IPS-NIHi11 (cell line): ENCODE results near the gene EGFL7.
"Not testable (repeated sequence)": the region's sequence is repeated elsewhere in the genome, so short reads cannot be mapped to it uniquely, and the experiment has no call there.

Experiments used
- DNase-seq: peaks from one replicate; pipeline ENCODE4 v3.0.0; 2012; ENCODE audit warnings: mixed read lengths, low spot score

The EGFL7 gene

DNA sequence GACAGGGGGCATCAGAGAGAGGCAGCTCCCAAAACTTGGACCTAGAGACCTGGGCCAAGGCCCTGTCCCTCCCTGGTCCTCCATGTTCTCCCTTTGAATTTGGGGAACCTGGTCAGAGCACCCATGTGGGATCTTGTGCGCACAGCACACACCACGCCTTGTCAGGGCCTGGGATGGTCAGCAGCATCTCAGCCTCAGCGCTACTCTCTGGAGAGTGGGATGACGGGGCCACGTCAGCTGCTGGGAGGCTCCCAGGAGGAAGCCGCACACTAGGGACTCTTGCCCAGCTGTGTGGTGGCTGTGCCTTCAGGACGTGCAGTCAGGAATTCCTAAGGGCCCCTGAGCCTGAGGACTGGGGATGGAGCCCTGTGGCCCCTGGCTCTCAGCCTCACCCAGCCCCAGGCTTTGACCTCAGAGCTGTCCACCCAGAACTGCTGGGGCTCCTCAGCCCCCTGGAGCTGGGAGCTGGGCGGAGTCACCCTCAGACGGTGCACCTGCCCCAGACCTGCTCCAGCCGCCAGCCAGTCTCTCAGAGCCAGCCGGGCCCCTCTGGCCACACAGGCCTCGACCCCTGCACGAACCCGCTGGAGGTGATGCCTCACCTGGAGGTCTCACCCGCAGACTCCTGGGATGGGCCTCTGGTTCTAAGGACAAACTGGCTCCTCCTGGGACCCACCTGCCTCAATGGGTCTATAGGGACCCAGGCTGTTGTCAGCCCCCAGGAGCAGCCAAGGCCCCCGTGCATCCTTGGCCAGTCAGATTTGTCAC lies 38.3 kb upstream of the EGFL7 start:
- DNase-seq = no peak

DNA sequence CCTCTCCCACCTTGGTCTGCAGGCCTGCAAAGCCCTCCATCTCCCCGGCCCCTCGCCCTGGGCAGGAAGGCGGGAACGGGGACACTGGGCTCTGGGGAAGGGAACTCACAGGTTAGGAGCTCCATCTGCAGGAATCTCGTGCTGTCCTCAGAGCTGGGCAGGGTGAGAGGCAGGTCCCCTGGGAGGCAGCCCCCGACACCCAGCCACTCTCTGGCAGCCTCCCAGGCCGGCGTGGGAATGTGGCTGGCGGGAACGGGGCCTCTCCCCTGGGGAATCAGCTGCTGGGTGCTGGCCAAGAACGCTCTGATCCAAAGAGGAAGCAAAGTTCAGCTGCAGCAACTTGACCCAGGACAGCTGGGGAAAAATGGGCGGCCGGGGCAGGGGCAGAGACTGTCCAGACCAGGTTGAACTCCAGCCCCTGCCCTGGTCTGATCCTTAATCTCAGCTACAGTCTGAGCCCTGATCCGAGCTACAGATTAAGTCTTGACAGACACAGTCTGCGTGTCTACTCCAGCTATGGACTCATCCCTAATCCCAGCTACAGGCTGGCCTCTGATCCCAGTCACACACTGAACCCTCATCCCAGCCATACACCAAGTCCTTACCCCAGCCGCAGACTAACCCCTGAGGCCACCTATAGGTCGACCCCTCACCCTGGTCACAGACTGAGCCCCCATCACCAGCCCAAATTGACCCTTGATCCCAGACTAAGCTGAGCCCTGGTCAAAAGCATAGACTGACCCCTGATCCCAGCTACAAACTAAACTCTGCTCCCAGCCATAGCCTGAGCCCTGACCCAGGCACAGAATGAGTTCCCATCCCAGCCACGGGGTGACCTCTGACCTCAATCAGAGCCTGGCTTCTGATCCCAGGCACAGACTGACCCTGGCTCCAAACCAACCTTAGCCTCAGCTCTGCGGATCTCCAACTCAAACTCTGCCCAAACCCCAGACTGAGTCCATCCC lies 37.3 kb upstream of the EGFL7 start:
- peak; percentile 77 for DNase-seq

DNA sequence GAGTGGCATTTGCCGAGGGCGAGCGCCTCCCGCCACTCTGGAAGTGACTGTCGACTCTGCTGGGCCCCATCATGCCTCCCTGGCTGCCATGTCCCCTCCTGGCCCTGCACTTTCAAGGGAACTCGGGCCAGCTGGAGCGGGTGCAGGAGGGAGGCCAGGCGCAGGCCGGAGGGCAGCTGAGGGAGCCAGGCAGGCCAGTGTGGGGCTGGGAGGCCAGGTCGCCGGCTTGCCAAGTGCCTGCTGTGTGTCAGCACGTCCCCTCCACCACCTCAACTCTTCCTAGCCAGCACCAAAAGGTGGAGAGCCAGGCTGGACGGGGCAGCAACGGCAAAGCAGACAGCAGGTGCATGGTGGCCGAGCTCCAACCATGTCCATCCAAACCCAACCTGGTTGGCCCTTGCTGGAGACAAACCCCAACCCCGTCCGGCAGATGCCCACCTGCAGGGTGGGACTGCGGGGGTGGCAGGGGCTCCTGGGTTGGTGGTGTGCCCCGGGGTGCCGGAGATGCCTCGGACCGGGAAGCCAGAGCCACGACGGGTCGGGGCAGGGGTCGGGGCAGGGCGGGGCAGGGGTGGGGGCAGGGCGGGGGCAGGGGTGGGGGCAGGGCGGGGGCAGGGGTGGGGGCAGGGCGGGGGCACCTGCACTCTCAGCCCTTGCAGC lies 36.5 kb upstream of the EGFL7 start:
- DNase-seq = no peak

DNA sequence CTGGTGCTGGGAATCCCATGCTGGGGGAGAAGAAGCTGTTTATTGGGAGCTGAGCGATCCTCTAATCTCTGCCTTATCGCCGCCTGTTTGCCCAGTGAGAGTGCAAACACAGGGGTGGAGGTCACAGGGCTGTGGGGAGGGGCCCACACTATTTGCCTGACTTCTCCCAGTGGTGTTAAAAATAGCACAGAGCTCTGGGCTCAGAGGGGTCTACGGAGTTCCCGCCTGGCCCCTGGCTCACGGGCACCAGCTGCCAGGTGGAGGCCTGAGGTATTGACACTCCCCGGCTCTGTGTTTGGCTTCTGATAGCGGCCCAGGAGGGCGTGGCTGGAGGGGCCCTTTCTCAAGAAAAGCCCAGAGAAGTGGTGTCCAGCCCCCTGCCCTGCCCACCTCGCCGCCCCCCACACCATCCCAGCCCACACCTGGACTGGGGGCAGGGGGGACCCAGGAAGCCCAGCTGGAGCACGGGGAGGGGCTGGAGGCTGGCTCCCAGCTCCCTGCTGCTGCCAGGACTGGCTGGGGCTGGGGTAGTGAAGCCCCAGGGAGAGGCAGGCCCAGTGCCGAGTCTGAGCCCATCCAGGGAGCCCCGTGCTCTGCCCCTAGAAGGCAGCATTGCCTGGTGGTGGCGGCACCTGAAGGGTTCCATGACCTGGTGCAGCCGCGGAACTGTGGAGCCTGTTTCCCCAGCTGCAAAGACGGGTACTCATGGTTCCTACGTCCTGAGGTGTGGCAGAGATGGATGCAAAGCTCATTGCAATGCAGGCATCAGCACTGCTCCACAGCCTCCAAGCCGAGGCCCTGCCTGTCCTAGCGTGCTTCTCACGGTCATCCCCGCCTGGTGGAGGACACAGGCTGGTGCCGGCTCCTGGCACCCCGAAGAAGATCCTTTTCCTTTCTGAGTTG lies 35.7 kb upstream of the EGFL7 start:
- DNase-seq = peak; percentile 68

DNA sequence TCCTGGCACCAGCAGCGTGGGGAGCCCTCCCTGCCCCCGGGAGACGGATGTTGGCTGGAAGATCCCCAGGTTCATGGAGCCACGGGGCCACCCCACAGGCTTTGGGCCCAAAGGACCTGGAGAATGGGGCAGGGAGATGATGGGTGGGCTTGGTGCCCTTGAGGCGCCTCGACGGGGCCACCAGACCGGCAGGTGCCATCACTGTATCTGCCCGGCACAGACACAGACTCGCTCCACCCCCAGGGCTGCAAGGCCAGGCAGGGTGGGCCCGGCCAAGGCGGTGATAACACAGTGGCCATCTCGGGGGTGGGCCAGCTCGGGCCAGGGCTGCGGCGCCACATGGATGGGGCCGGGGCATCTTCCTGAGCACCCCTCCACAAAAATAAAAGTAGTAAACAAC lies 35.0 kb upstream of the EGFL7 start:
- no peak for DNase-seq

DNA sequence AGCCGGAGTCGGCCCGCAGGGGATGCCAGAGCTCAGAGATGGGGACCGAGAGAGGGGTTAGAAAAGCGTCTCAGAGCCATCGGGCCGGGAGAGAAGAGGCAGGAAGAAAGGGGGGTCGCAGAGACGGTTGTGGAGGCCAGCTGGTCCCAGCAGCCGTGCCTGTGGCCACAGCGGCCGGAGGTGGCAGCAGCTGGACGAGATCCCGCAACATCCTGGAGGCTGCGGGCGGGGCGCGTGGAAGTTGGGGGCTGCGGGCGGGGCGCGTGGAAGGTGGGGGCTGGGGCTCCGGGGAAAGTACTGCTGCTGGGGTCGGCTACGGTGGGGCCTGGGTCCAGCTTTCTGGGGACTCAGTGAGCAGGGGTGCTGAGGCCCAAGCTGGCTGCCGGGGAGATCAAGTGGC lies 34.4 kb upstream of the EGFL7 start:
- no peak for DNase-seq

DNA sequence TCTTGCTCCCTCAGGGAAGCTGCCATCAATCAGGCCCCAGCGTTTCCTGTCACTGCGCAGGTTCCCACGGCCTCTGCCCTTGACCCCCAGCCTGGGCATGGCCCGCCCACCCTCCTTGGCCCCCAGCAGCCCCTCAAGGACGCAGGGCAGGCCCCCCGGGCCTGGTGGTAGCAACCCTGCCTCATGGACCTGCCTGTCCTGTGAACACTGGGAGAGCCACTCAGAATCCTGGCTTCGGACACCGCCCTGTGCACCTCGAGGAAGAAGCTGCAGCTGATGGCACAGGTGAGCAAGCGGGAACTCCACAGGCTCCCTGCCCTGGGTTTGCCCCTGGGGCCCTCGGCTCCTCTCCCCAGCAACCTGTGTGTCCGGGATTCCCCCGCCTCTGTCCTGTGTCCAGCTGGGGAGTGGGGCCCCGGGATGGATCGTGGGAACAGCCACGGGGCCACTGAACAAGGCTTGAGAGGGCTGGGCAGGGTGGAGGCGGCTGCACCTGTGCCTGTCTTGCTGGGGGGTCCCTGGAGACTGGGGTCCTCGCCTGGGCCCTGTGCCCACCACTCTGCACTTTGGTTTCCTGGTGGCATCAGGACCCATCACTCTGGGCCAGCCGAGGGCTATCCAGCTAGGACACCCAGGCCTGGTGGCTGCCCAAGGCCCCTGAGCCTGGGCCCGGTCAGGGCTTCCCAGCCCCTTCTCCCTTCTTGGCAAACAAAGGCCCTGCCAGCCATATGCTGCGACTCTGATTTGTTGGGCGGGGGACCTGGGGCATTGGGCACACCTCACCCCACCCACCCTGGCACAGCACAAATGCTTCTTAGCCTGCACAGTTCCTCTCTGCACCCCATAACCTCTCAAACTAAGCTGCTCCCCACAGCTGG lies 33.5 kb upstream of the EGFL7 start:
- DNase-seq = no peak

DNA sequence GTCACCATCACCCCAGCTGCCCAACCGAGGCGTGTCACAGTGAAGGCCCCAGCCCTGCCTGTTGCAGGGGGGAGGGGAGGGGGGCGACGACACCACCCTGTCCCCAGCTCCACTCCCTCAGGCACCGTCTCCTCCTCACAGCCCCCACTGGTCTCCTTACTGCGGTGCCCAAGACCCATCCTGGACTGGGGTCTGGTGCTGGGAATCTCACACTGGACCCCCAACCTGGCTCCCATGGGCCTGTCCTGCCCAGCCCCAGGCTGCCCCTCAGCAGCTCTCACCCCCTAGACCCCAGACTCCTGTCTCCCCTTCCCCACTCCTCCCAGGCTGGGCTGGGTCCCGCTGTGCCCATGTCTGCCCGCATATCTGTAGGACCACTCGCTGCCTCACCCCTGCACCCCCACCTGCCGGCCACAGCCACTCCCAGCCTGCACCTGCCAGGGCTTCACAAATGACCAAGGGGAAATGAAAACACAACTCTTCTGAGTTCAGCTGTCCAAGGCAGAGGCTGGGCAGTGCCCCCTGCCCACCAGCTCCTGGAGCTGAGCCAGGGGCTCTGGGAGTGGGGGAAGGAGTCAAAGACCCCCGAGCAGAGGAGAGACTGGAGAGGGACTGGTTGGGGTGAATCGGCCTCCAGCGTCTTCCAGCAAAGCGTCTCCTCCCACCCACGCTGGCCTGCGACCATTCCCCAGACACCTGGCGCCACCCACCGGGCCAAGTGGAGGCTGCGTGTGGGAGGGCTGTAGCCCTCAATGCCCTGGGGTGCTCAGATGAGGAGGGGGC lies 32.6 kb upstream of the EGFL7 start:
- peak; percentile 90 for DNase-seq

DNA sequence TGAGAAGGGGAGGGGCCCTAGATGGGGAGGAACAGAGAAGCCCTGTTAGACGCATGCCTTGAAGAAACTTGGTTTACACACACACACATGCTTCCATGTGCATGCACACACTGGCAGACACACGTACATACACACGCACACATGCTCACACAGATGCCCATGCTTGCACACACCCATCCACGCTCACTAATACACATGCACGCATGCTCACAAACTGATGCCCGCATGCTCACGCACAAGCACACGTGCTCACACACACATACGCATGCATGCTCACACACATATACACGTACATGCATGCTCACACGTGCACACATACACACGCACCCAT lies 32.1 kb upstream of the EGFL7 start:
- DNase-seq = no peak

DNA sequence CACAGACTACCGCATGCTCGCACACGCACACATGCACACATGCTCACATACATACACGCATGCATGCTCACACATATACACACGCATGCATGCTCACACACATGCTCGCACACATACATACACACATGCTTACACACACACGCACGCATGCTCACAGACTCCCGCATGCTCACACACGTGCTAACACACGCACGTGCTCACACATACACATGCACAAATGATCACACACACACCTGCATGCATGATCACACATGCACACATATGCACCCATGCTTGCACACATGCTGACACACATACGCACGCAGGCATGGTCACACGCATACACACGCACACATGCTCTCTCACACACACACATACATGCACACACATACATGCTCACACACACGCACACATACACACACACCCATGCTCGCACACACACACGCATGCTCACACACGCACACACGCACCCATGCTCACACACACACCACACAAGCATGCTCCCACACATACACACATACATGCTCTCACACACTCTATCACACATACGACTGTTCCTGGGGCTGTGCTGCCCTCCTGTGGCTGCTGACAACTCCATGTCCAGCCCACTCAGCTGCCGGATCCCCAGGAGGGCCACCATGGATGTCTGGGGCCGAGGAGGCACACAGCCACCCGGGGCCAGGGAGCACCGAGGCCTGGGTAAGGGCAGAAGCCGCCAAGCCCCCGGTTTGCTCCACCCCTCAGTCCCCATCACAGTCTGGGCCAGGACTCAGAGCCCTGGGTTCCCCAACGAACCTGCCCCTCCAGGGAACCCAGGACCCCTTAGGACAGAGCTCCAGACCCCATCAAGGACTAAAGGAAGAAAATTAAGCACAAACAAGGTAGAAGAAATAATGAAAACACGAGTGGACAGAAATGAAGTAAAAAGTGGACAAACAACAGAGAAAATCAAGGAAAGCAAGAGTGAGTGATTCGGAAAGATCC lies 31.4 kb upstream of the EGFL7 start:
- DNase-seq = peak; percentile 80

DNA sequence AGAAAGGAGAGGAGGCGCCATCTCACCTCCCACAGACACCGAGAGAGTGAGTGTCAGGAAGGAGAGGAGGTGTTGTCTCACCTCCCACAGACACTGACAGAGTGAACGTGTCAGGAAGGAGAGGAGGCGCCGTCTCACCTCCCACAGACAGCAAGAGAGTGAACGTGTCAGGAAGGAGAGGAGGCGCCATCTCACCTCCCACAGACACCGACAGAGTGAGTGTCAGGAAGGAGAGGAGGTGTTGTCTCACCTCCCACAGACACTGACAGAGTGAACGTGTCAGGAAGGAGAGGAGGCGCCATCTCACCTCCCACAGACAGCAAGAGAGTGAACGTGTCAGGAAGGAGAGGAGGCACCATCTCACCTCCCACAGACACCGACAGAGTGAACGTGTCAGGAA lies 30.6 kb upstream of the EGFL7 start:
- DNase-seq = not testable (repeated sequence)

DNA sequence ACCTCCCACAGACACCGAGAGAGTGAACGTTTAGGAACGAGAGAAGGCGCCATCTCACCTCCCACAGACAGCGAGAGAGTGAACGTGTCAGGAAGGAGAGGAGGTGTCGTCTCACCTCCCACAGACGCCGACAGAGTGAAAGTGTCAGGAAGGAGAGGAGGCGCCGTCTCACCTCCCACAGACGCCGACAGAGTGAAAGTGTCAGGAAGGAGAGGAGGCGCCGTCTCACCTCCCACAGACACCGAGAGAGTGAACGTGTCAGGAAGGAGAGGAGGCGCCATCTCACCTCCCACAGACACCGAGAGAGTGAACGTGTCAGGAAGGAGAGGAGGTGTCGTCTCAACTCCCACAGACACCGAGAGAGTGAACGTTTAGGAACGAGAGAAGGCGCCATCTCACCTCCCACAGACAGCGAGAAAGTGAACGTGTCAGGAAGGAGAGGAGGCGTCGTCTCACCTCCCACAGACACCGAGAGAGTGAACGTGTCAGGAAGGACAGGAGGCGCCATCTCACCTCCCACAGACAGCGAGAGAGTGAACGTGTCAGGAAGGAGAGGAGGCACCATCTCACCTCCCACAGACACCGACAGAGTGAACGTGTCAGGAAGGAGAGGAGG lies 30.1 kb upstream of the EGFL7 start:
- not testable (repeated sequence) for DNase-seq

DNA sequence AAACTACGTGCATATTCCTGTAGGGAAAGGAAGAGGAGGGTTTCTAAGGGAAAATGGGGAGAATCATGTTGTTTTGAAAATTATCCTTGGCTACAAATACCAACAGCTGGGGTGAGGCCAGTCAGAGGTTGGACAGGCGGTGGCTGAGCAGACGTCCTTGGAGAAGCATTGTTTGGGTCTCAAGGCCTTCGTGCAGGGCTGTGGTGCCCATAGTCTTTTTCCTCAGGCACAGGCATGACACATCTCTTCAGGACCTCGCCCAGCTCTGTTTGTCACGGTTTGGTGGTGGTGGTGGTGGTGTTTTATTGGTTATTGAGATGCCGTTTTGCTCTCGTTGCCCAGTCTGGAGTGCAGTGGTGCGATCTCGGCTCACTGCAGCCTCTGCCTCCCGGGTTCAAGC lies 27.8 kb upstream of the EGFL7 start:
- no peak for DNase-seq

DNA sequence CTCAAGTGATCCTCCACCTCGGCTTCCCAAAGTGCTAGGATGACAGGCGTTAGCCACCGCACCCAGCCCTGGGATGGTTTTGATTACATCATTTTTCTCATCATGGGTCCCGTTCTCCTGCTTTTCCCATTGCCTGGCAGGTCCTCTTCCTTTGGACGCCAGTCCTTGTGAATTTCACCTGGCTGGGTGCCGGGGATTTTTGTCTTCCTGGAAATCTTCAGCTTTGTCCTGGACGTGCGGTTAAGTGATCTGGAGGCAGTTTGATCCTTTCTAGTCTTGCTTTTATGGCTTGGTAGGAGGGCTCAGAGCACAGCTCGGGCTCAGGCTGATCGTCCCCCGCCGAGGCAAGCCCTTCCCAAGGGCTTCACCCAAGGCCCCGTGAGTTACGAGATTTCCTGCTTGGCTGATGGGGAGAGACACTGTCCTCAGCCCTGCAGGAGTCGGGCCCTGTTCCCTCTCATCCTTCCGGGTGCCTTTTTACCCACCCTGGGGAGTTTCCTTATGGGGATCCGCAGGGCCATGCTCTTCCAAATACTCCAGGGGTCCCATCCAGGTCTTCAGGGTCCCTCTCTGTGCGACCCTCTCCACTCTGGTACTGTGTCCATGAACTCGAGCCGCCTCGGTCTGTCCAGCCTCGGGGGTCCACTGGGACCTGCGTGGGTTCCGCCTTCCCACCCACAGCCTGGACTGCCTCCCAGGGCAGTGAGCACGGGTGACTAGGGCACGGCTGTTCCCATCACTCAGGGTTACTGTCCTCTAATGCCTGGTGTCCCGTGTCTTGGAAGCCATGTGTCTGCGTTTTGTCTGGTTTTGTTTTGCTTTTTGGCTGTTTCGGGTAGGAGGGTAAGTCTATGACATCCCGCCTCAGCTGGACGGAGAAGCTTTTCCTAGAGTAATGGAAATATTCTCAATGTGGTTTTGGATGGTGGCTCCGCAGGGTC lies 22.3 kb upstream of the EGFL7 start:
- no peak for DNase-seq

DNA sequence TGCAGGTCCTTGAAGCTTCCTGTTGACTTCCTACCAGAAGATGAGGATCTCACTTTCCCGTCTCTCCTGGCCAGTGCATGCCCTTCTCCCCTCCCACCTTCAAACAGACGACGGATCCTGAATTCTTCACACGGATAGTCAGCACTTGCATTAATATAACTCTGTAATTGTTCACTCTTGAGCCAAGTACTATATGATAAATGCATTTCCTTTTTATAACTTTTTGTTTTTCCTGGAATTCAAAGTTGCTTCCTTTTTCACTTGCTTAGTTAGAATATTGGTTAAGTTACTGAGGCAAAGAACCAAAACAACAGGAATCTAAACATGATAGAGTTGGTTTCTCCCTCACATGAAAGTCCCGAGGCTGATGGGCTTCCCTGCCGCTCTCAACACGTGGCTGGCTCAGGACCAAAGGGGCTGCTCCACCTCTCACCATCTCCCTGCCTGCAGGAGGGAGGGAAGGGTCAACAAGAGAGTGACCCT lies 20.2 kb upstream of the EGFL7 start:
- no peak for DNase-seq

DNA sequence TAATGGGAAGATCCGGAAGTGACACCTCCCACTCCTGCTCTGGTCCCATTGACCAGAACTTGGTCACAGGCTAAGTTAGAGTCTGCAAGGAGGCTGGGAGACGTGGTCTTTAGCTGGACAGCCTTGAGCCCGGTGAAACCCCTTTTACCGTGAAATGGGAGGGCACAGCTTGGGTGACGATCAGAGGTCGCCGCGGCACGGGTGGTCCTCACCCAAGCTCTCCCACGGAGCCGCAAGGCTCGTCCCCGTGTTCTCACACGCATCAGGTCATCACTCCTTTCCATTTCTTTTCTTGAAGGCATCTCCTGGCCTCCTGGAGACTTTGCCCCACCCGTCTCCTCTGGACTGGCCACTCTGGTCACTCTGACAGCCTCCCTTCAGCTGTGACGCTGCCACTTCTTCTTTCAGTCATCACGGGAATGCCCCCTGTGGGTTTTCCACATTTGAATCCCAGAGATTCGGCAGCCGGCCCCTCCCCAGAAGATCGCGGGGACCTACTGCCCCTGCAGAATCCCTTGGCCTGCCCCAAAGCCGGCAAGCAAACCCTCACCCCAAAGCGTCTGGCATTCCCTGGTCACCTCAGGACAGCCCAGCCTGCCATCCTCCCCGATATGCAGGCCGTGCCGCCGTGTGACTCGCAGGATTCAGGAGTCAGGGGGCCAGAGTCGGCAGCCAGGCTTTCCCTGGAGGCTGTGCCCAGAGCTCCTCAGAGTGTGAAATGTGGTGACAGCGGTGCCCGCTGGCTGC lies 18.9 kb upstream of the EGFL7 start:
- DNase-seq = no peak

DNA sequence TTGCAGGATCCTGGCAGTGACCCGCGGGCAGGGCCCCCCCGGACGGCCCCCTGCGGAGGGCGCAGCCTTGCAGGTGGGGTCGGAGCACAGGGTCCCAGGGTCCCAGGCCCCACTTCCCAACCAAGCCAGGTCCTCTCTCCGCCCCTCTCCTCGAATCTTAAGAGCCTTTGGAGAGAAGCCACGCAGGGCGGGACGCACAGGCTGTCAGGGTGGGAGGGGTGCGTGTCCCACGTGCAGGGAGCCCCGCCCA lies 18.4 kb upstream of the EGFL7 start:
- DNase-seq = no peak
